GM21717 (cell line): Measurements from ENCODE around the gene NOTCH3.

Experiments
- ATAC-seq: cut with Tn5 transposase; IDR thresholded peaks from one replicate; pipeline ENCODE4 v1.9.1; 2021; ENCODE audit warnings: mild to moderate bottlenecking, moderate library complexity; ENCODE audit not compliant: unreplicated experiment

The NOTCH3 gene

DNA sequence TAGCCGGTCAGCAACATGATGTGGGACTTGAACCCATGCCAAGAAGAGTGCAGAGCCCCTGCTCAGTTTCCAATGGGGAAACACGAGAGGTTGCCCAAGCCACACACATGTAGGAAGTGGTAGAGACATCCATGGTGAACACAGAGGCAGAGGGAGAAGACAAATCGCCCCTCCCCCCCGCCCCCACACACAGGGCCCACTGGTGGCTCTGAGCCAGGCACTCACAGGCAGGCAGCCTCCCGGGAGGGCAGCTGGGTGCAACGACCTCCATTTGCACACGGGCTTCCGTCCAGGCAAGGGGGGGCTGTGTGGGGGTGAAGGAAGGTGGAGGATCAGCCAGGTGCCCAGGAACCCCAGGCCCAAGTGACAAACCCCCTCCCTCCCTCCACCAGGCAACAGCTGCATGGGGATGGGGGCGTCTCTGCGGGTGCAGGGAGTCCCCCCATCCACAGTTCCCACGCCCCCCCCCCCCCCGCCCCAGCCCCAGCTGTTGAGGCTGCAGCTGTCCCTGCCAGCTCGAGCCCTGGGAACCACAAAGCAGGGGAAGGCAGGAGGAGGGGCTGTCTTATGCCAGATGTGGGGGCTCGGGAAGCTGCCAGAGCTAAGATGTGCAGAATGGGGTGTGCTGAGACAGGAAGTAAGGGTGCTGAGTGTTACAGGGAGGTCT is 3.4 kb downstream of the NOTCH3 start:
- no peak for ATAC-seq

- no peak for ATAC-seq
Observed at GRCh38 chr19:15196360-15197005, 4.3 kb downstream of the NOTCH3 start.

- no peak for ATAC-seq
Observed at GRCh38 chr19:15195371-15196334, 5.1 kb downstream of the NOTCH3 start.

GRCh38 chr19:15194938-15195337 is 5.9 kb downstream of the NOTCH3 start:
- ATAC-seq, result no peak

- no peak for ATAC-seq
Observed at GRCh38 chr19:15191982-15192381, 8.8 kb downstream of the NOTCH3 start.

DNA sequence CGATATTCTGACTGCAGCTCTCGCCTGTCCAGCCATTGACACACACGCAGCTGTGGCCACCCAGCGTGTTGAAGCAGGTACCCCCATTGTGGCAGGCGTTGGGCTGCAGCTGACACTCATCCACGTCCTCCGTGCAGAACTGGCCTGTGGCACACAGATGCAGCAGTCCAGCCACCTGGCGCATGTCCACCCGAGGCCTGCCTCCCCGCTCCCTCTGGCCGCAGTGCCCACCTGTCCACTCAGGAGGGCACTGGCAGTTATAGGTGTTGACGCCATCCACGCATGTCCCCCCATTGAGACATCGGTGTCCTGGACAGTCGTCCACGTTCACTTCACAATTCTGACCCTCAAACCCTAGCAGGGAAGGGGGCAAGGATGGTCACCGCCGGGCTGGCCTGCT is 9.3 kb downstream of the NOTCH3 start:
- ATAC-seq, result no peak

GRCh38 chr19:15188851-15189250 is 11.9 kb downstream of the NOTCH3 start:
- no peak for ATAC-seq

DNA sequence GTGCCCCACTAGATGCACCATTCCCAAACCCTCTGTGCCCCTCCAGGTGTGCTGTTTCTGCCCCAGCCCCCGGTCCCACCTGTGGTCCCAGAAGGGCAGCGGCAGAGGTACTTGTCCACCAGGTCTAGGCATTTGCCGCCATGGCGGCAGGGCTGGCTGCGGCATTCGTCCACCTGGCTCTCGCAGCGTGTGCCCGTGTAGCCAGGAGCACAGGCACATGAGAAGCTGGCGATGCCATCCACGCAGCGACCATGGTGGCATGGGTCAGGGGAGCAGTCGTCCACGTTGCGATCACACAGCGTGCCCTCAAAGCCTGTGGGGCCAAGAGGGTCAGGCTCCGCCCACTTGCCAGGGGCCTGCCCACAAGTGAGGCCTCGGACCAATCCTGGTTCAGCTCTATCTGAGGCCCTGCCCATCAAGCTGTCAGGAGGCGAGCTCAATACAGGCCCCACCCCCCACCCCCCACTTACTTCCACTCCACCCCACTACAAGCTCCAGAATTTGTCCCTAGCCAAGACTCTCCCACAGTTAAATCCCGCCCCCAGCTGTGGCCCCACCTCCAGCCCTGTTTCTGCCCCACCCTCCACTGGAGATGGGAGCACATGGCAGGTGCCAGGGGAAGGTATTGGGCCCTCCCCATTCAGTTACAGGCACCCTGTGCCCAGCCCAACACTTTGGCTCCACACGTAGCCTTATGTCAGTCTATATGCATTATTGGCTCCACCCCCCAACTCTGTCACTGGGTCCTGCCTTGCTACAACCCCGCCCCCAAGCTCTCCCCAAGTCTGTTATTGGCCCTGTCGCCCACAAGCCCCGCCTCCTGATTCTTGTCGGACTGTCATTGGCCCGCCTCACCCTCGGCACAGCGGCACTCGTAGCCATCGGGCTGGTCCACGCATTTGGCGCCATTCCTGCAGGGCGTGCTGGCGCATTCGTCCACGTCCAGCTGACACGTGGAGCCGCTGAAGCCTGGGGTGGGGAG is 13.5 kb downstream of the NOTCH3 start:
- no peak for ATAC-seq

- no peak for ATAC-seq
Observed at GRCh38 chr19:15185188-15185587, 15.6 kb downstream of the NOTCH3 start.

- ATAC-seq, result no peak
Observed at GRCh38 chr19:15184776-15185175, 16.0 kb downstream of the NOTCH3 start.

- ATAC-seq, result no peak
Observed at GRCh38 chr19:15181394-15181793, 19.4 kb downstream of the NOTCH3 start.

DNA sequence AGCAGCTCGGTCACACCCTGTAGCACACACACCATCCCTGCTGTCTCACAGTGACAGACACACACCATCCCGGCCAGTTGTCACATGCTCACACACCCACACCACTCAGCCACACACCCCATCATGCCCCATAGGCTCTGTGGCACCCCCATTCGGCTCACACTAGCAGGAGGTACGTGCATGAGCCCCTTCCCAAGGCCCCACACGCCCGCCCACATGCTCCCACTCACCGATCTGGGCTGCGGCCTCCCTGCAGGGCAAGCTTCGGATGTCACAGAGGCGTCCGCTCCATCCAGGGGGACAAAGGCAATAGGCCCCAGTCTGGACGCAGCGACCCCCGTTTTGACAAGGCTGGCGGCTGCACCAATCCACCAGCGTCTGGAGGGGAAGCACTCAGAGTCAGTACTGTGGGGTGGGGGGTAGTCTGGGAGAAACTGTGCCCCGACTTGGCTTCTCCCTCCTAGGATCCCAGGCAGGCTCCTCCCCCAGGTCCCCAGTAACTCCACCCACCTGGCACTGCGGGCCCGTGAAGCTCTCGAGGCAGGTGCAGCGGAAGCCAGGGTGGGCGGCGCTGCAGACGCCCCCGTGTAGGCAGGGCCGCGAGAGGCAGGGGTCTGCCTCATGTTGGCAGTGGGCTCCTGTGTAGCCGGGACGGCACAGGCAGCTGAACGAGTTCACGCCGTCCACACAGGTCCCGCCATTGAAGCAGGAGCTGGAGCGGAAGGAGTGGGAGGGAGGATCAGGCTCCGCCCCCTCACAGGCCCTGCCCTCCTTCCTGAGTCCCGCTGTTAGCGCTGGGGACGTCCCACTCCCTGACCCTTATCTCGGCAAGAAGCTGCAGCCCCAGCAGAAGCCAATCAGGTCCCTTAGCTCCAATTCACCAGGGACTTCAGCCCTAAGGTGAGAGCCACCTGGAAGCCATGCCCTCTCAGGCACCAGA is 20.1 kb downstream of the NOTCH3 start:
- no peak for ATAC-seq

DNA sequence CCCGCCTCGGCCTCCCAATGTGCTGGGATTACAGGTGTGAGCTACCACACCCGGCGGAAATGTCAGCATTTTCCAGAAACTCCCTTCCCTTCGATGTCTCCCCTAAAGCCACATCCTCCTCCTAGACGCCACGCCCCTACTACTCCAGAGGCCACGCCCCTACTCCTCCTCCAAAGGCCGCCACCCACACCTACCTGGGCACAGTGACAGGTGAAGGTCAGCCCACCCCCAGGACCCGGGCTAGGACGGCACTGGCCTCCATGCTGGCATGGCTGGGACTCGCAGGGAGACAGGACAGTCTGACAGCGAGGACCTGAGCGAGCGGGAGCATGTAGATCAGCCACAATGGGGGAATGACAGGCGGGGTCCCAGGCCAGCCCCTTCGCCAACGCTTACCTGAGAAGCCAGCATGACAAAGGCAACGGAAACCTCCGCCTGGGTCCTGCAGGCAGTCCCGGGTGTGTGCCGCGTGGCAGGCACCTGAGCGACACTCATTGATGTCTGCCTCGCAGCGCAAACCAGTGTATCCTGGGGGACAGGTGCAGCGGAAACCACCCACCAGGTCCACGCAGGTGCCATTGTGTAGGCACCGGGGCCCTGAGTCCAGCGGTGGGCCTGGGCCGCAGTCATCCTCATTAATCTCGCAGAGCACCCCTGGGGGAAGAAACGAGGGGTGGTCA is 22.0 kb downstream of the NOTCH3 start:
- ATAC-seq, result no peak

- no peak for ATAC-seq
Observed at GRCh38 chr19:15177269-15178116, 23.3 kb downstream of the NOTCH3 start.

DNA sequence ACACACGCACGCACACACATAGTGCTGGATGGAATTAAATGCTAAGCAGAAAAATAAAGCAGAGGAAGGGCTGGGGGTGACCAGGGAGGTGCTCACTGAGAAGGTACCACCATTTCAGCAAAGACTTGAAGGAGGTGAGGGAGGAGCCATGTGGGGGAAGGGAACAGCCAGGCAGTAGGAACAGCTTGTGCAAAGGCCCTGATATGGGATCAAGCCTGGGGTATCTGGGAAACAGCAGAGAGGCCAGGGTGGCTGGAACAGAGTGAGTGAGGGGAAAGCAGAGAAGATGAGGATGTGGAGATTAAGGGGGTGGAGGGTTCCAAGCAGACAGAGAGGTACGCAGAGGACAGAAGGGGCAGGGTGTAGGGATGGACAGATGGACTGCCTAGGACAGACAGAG is 25.2 kb downstream of the NOTCH3 start:
- ATAC-seq, result no peak

DNA sequence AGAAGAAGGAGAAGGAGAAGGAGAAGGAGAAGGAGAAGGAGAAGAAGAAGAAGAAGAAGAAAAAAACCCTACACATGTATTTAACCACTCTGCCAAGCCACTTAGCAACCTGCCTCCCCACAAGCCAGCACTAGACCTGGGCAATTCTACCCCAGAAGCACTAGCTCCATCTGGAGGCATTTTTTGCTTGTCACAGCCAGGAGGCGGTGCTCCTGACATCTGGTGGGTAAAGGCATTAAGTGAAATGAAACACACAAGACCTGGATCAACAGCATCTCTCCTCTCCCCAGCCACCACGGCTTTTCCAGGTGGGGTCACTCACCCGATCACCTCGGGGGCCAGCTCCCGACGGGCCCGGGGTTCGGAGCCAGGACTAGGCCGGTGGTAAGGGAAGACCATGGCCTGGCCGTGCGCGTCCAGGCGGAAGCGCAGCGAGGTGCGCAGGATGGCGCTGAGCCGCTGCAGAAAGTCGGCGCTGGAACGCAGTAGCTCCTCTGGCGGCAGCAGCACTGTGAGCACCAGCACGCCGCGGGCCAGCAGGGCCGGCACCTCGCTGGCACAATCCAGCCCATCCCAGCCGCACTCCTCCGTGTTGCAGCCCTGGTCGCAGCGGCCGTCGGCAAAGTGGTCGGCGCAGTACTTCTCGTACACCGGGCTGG is 26.9 kb downstream of the NOTCH3 start:
- no peak for ATAC-seq

GRCh38 chr19:15170345-15170744 is 30.4 kb downstream of the NOTCH3 start:
- no peak for ATAC-seq
